BJ (cell line): ENCODE measurements around the gene PCDHAC2. TPM values are rescaled to one million over a fixed set of nuclear protein-coding genes. Genes with fewer than 3 reads are reported as not detected.
A peak's percentile ranks its signal among the peaks of the same experiment; 100 is the strongest.

ENCODE experiments used
- CTCF ChIA-PET: fragments of 350-600 bp; formaldehyde crosslinking; extraction: SDS; loops from one replicate; lab custom pipeline; 2021; ENCODE audit warnings: antibody characterized with exemption, inconsistent platforms; lab: Yijun Ruan, JAX
- POLR2A ChIA-PET: fragments of 300-600 bp; sonication (Branson Sonifier 250); formaldehyde crosslinking; extraction: SDS; loops from one replicate; lab custom pipeline; 2021; ENCODE audit warnings: antibody characterized with exemption; lab: Charles Lee
- DNase-seq: peaks from one replicate; pipeline ENCODE4 v3.0.0-alpha.2; 2011; ENCODE audit warnings: low read depth
- H3K27me3 ChIP-seq: 2 replicates; pipeline ENCODE4 v1.6.0; 2011; ENCODE audit warnings: low read length; ENCODE audit not compliant: control insufficient read depth, insufficient read depth
- H3K36me3 ChIP-seq: 2 replicates; pipeline ENCODE4 v1.5.1; 2011; ENCODE audit warnings: low read length; ENCODE audit not compliant: control insufficient read depth, insufficient read depth
- H3K4me3 ChIP-seq: 2 replicates; pipeline ENCODE4 v1.5.1; 2011; ENCODE audit warnings: low read depth, mild to moderate bottlenecking, control low read depth, low read length
- CTCF ChIP-seq: IDR thresholded peaks from 2 replicates; pipeline ENCODE4 v1.5.1; 2011; ENCODE audit warnings: low read depth, mild to moderate bottlenecking, control low read depth, inconsistent platforms, low read length, moderate library complexity; ENCODE audit not compliant: insufficient read depth
- polyA minus RNA-seq: library from RNA; depleted of rRNA, polyadenylated mRNA; stranded (reverse); fragments of >200 nt; gene quantifications from 2 replicates; pipeline ENCODE4 v1.2.3, GENCODE V29; 2011; rRNA and poly(A)+ RNA removed
- polyA plus RNA-seq: library from polyadenylated mRNA; depleted of rRNA; stranded (reverse); fragments of >200 nt; gene quantifications from 2 replicates; pipeline ENCODE4 v1.2.3, GENCODE V29; 2011; rRNA removed

The PCDHAC2 gene
- 0.06 TPM in 1 of 2 replicates, not detected in the other for polyA plus RNA-seq
- 0.14 and 0.31 TPM in 2 replicates for polyA minus RNA-seq

GRCh38 chr5:140966293-140967225, at the start of gene PCDHAC2:
Gene PCDHAC2 (plus strand): TSS chr5:140966476. CDS start chr5:140966767, 291 bp downstream.
- H3K4me3 ChIP-seq: peak within 1 kb of the TSS; percentile 31
- ChIA-PET POLR2A (no interaction called here), CTCF (interaction anchor here (0.6 to 1.1 kb wide), 2 partner anchors 12 to 112 kb away, joined by 3 to 4 read pairs; no protein-coding TSS in a partner anchor)
- TF ChIP-seq CTCF: no peak
- H3K27me3 ChIP-seq: no peaks in the 10 kb centered on the region
- H3K36me3 ChIP-seq: no peaks in the 10 kb centered on the region
- DNase-seq: no peak

GRCh38 chr5:140923601-140924000, 42.7 kb upstream of the PCDHAC2 start:
- DNase-seq: no peak
- CTCF ChIA-PET: no interaction called here
- Histone ChIP-seq H3K27me3 (peaks cover 6% of the 10 kb centered on the region), H3K4me3 (no peak overlapping the region), H3K36me3 (no peaks in the 10 kb centered on the region)
- TF ChIP-seq CTCF: no peak
- POLR2A ChIA-PET: no interaction called here

- no peak for DNase-seq
- Histone ChIP-seq H3K27me3 (peaks cover 6% of the 10 kb centered on the region), H3K36me3 (no peaks in the 10 kb centered on the region), H3K4me3 (peak within 1 kb of the TSS; percentile 26)
- TF ChIP-seq CTCF: no peak
- ChIA-PET POLR2A (no interaction called here), CTCF (interaction anchor here (1.2 kb wide), 1 partner anchor 14 kb away, joined by 3 read pairs; no protein-coding TSS in a partner anchor)
These were observed 40.4 kb upstream of the PCDHAC2 start, which contains the start of gene PCDHAC1 for GRCh38 chr5:140925806-140926442. Gene PCDHAC1 (plus strand): TSS chr5:140926299. CDS start chr5:140926893, 594 bp downstream.

GRCh38 chr5:140926443-140927227, 39.6 kb upstream of the PCDHAC2 start:
- no peak for DNase-seq
- H3K27me3 ChIP-seq: peaks cover 6% of the 10 kb centered on the region
- ChIA-PET POLR2A (no interaction called here), CTCF (interaction anchor here (0.6 to 1.5 kb wide), 3 partner anchors 10 to 297 kb away, joined by 3 read pairs; no protein-coding TSS in a partner anchor)
- H3K36me3 ChIP-seq: no peaks in the 10 kb centered on the region
- H3K4me3 ChIP-seq: peak overlapping the region; percentile 26
- TF ChIP-seq CTCF: peak; percentile 54
